HepG2 (cell line): ENCODE measurements around the gene TMEM218. TPM values are rescaled to one million over a fixed set of nuclear protein-coding genes. Genes with fewer than 3 reads are reported as not detected.

Experiments
- AHR ChIP-seq: IDR thresholded peaks from 2 replicates; pipeline ENCODE4 v1.6.1; 2018; ENCODE audit warnings: missing genetic modification reagents, missing compliant biosample characterization
- KLF11 ChIP-seq: IDR thresholded peaks from 2 replicates; pipeline ENCODE4 v1.6.1; 2016; ENCODE audit warnings: missing compliant biosample characterization
- MED13 ChIP-seq: sonication (generic); formaldehyde crosslinking; IDR thresholded peaks from 2 replicates; pipeline ENCODE4 v1.5.0; 2020; ENCODE audit warnings: missing genetic modification reagents
- PLRG1 ChIP-seq: fragments of 450-650 bp; conservative IDR thresholded peaks from 2 replicates; pipeline ENCODE4 v1.6.1; 2016
- SNAPC4 ChIP-seq: sonication (generic); formaldehyde crosslinking; IDR thresholded peaks from 2 replicates; pipeline ENCODE4 v1.4.0; 2020; ENCODE audit warnings: mild to moderate bottlenecking, missing genetic modification reagents
- ZNF646 ChIP-seq: sonication (generic); formaldehyde crosslinking; IDR thresholded peaks from 2 replicates; pipeline ENCODE4 v1.9.0; 2021; ENCODE audit warnings: mild to moderate bottlenecking, missing genetic modification reagents
- polyA plus RNA-seq, 8 experiments: library from polyadenylated mRNA; depleted of rRNA in 3 of 8; stranded (reverse) in 7 of 8; unstranded in 1 of 8; fragments of >200 nt; fragmentation: Illumina TruSeq in 4 of 8; extraction: Trizol in 4 of 8; gene quantifications; 2 replicates each; pipeline versions ENCODE4 v1.2.1 to v1.2.3, GENCODE V29; 2011 to 2016; ENCODE audit warnings: low read depth in 4 of 8, missing spikeins in 1 of 8, mixed read lengths in 1 of 8; ENCODE audit not compliant: insufficient read depth in 1 of 8
- total RNA-seq, 5 experiments: library from RNA; depleted of rRNA; stranded (reverse); fragments of >200 nt; fragmentation: Illumina TruSeq; extraction: Trizol; gene quantifications; 2 replicates each; pipeline ENCODE4 v1.2.3, GENCODE V29; 2016; ENCODE audit warnings: low read depth in 1 of 5

The TMEM218 gene
- total and polyA plus RNA-seq, 2 of the 13 experiments (the other 11 are each of a cell fraction or from before 2014, with no cell fraction given), result 11.8 to 14.0 TPM

- no peak for TF ChIP-seq ZNF646
- no peak for TF ChIP-seq KLF11 (CRISPR knock-in tag)
- TF ChIP-seq SNAPC4, result no peak
- TF ChIP-seq MED13, result no peak
- no peak for TF ChIP-seq AHR (CRISPR knock-in tag)
- no peak for TF ChIP-seq PLRG1
These were observed 28.4 kb upstream of the TMEM218 start (continued) for GRCh38 chr11:125139778-125140177.
